ENCODE results near the gene DNAH8.

The DNAH8 gene, protein sequence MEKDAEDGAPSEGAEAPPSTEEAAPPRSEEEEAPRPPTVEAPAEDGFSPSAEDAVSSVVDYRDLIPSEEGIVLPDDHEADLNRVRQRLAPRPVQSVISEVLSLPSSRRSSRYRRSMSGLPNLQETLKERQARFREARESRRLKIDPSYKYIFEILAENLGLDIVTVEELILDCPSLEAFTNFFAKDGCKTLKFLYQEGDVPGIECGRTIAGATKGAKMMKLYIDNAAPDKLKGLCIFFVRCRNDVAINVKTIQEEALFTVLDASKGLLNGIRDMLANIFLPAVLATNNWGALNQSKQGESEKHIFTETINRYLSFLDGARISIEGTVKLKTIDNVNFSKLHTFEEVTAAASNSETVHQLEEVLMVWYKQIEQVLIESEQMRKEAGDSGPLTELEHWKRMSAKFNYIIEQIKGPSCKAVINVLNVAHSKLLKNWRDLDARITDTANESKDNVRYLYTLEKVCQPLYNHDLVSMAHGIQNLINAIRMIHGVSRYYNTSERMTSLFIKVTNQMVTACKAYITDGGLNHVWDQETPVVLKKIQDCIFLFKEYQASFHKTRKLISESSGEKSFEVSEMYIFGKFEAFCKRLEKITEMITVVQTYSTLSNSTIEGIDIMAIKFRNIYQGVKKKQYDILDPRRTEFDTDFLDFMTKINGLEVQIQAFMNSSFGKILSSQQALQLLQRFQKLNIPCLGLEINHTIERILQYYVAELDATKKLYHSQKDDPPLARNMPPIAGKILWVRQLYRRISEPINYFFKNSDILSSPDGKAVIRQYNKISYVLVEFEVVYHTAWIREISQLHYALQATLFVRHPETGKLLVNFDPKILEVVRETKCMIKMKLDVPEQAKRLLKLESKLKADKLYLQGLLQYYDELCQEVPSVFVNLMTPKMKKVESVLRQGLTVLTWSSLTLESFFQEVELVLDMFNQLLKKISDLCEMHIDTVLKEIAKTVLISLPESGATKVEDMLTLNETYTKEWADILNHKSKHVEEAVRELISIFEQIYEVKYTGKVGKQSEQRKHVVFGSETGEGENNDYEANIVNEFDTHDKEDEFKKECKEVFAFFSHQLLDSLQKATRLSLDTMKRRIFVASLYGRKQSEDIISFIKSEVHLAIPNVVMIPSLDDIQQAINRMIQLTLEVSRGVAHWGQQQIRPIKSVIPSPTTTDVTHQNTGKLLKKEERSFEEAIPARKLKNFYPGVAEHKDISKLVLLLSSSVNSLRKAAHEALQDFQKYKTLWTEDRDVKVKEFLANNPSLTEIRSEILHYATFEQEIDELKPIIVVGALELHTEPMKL (N-terminal part only)

DNA sequence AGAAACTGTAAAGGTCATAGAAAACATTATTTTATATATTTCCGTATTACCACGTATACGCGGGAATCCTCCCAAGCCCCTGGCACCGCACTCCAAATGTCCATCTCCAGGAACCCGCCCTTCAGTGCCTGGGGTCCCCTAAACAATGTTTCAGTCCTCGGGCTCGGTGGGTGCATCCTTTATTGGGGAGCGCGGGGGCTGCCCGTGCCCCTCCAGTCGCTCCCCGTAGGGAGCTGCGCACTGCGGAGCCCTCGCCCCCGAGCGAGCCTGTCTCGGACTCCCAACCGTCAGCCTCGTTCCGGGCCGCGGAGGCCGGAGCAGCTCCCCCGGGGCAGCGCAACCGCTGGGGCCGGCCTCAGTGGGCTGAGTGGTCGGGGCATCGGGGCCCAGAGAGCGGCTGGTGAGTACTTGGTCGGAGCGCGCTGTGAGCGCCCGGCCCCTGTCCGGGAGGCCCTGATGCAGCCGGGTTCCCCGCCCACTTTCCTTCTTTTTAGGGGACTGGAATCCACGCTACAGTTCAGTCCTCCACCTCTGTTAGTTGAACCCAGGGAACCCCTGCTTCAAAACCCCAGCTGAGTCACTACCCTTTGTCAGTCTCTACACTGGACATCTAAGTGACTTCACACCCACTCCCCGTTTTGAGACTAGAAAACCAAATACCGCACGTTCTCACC, at the start of gene DNAH8:
TSS of gene DNAH8 (plus strand) at position 296 of the 674 bp plus-strand sequence. CDS start 7,499 bp downstream, outside the sequence.
- no peak for DNase-seq (ENCODE audit: low read depth in 2 of 3, low spot score in 1 of 3)

DNA sequence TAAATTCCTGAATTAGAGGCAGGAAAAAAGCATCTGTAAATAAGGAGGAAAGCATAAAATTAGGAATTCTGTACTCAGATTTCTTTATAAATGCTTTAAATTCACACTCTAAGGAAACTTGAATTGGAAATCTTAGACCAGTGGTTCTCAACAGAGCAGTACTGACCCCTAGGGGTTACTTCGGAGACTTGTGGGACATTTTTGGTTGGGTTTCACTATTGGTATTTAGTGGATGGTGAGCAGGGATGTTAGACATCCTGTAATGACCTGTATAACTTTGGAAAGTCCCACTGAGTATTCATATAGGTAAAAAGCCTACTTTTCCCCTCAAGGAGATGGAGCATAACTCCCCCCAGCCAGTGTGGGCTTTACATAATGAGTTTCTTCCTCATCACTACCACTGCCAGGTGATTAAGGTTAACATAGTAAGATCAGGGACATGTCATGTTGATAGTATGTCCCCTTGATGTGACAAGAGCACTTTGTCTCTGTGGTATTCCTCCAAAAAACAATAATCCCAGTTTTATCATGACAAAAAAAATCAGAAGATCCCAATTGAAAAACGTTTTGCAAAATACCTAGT, 43.1 kb upstream of the DNAH8 start:
- peak in 1 of 3 donors; percentile 0 for DNase-seq (ENCODE audit: low read depth in 2 of 3, low spot score in 1 of 3)

DNA sequence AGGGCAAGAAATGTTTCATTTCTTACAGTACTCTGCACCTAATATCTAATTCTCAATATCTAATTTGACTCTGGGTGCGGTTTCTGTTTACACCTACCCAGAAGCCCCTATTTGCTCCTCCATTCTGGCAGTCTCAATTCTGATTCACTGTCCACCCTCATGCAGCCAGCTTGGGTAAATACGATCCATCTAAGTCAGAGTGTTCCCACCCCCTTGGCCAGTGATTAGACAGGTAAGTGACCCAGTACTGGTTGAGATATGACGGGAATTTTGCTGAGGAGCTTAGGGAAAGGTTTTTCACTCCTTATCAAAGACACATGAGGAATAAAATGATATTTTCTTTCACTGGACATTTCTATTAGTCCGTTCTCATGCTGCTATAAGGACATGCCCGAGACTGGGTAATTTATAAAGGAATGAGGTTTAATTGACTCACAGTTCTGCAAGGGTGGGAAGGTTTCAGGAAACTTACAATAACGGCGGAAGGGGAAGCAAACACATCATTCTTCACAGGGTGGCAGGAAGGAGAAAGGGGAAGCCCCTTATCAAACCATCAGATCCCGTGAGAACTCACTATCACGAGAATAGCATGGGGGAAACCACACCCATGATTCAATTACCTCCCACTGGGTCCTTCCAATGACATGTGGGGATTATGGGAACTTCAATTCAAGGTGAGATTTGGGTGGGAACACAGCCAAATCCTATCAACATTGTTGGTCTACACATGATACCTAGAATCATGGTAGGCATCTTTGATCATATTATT, 41.5 kb upstream of the DNAH8 start:
- DNase-seq (ENCODE audit: low read depth in 2 of 3, low spot score in 1 of 3): peak in 2 of 3 donors; percentile 12 to 22

DNA sequence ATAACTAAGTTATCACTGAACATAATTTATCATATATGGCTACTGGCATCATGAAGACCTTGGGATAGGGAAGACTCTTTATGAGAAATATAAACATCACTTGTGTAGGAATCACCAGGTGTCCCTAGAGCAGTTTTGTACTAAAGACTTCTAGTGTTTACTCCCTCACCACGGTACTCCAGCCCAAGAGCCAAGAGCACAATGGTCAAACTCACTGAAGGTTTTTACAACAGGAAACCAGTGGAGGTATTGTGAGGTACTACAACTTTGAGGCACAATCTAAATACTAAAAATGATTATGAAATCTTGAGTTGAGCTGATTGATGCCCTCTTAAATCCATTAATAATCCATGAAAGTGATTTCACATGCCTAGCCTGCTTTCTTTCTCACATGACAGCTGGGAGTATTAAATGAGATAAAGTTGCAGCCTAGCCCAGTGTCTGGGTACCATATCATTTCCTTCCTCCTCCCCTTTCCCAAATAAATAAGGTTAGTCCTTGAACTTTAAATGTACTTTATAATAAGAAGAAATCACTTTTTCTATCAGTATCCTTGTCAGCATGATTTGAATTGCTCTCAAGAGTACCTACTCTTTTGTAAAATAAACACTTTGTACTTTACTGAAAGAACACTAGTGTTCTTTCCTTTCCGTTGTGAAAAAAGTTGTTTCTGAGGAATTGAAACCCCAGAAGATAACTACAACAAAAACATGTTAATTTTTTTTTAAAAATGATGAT, 38.7 kb upstream of the DNAH8 start:
- no peak for DNase-seq (ENCODE audit: low read depth in 2 of 3, low spot score in 1 of 3)

DNA sequence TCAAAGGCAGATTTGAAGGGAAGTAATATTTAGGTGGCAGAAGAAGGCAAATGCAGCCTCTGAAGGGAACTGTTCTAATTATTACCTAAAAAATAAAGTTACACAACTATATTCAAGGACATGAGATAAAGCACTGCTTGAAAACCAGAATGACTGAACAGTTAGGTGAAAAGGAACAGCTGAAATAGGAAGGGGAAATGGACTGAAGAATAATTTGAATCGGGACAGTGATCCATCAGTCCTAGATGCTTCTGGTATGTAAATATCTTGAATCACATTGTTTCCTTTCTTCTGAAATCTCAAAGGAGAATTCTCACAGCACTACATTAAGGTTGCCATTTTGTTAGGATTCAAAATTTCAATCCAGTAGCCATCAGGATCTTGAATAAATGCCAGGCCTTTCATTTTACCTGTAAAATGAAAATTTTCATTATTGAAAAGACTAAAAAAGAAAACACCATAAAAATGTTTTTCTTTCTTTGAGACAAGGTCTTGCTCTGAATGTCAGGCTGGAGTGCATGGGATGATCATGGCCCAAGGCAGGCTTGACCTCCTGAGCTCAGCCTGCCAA, 38.1 kb upstream of the DNAH8 start:
- DNase-seq (ENCODE audit: low read depth in 2 of 3, low spot score in 1 of 3): no peak

DNA sequence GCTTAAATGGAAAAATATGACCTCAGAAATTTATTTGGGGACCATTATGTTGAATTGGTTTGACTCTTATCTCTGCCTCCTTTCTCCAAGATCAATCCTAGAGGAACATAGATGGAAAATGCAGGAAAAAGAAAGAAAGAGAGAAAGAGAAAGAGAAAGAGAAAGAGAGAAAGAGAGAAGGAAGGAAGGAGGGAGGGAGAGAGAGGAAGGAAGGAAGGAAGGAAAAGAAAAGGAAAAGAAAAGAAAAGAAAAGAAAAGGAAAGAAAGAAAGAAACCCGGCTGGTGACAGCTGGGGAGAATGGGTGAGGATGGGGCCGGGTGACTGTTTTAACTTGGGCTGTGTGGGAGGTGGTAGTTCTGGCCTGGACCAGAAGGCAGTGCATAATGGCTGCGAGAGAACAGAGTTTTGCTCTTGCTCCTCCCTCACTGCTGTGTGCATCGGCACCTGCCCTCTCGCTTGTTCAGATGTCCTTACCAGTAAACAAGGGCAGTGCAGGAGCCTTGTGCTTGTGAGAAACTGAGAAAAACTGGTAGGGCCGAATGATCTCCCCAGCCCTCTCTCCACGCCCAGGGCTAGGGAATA, 36.8 kb upstream of the DNAH8 start:
- DNase-seq (ENCODE audit: low read depth in 2 of 3, low spot score in 1 of 3): no peak

DNA sequence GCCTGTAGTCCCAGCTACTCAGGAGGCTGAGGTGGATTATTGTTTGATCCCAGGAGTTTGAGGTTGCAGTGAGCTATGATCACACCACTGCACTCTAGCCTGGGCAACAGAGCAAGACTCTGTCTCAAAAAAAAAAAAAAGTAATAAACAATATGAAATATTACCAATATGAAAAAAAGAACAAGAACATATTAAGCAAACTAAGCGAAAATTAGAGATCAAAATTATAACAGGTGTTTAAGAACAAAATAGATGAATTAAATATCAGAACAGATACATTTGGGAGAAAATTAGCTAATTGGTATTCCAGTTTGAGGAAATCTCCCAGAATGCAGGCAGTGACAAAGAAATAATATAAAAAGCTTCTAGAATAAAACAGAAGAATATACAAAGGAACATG, 35.4 kb upstream of the DNAH8 start:
- DNase-seq (ENCODE audit: low read depth in 2 of 3, low spot score in 1 of 3): no peak

DNA sequence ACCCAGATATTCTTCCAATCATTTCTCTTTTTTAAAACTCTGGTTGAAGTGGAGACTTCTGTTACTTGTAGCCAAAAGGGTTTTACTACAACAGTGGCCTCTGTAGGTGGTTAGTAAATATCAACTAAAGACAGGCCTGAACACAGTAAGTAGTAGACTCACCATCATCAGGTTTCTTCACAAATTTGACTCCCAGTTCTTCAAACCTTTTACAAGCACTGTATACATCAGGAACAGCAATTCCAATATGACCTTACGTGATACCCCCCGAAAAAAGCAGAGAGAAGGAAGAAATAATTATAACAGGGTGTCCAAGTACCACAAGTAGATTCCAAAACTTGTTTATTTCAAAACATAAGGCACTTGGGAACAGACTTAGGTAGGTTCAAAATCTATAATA, 33.3 kb upstream of the DNAH8 start:
- no peak for DNase-seq (ENCODE audit: low read depth in 2 of 3, low spot score in 1 of 3)

DNA sequence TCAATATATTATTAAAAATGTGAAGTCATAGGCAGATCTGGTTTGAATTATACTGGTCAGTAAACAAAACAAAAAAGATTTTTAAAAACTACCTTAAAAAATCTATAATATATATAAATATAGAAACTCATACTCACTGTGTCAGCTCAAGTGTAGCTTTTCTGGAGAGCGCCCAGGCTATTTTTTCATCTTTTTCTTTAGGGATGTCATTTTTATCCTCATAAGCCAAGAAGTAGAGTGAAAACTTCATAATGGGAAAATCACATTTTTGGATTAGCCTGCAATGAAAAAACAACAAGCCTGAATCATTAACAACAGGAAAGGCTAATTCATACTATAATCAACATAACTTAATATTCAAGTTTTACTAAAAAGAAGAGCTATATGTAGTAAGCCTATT, 30.9 kb upstream of the DNAH8 start:
- DNase-seq (ENCODE audit: low read depth in 2 of 3, low spot score in 1 of 3): no peak

DNA sequence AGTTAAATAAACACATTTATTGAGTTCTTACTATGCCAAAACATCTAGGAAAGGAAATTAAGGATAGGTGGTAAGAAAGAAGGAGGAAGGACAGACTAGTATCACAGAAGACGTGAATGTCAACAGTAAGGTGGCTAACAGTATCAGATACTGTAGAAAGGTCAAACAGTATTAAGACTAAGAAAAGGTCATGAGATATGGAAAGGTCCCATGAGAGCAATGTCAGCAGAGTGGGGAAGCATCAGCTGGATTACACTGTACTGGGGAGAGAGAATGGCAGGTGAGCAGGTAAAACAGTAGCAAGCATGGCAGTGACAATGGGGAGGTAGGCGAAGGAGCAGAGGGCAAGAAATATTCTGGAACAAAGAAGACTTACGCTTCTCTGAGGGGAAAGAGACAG, 30.2 kb upstream of the DNAH8 start:
- no peak for DNase-seq (ENCODE audit: low read depth in 2 of 3, low spot score in 1 of 3)

DNA sequence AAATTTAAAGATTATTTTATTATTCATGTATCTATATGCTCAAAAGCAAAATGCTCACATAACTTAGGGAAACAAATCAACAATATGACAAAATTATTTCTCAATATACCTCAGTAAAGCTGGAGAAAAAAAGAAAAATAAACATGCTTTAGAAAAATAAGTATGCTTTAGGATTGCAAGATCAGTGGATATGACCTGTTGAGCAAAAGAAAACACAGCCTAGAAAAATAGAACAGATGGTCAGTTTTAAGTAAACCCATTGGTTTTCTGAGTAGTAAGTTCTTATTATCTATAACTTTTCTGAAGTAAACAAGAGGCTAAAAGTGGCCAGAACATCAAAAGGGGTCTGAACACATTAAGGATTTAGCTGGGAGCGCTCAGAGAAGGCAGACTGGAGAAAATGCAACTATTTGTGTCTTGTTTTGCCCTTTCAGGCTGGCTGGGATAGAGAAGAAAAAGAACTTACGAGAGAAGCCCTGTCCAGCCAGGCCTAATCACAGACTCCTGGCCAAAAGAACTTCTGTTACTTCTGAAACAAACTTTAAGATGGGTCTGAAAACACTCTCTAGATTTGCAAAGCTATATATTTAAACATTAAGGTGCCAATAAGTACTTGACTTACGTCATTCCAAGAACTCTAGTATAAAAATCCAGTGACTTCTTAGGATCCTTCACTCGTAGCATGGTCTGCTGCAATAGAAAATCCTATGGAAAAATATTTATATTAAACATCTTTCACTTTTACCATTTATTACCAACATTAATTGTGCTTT, 28.7 kb upstream of the DNAH8 start:
- DNase-seq (ENCODE audit: low read depth in 2 of 3, low spot score in 1 of 3): no peak

DNA sequence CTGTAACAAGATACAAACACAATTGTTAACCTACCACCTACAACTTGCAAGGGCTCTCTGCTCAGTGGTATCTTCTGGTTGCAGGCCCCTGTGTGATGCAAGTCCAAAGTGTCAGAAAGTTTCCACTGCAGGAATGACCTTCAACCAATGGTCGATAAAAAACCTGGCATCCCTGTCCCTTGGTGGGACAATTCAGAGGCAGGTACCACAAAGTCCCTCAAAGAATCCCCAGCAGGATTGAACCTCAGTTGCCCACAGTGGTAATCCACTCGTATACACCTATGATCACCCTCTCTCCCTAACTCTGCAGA, 28.1 kb upstream of the DNAH8 start:
- no peak for DNase-seq (ENCODE audit: low read depth in 2 of 3, low spot score in 1 of 3)

DNA sequence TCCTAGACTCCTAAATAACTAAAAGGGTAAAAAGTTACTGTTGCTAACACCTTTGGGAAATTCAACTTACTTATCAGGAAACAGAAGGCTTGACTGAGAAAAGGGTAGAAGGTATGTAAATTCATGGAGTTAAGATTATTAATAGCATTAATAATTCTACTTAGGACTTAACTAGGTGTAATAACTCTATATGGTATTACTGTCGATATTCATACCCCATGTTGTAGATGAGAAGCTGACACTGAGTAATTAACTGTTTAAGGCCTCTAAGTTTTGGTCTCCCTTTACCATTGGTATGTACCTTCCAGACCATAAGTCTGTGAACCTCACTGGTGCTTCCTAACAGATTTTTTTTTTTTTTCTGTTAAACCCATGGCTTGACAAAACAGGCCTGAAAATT, 27.6 kb upstream of the DNAH8 start:
- no peak for DNase-seq (ENCODE audit: low read depth in 2 of 3, low spot score in 1 of 3)

DNA sequence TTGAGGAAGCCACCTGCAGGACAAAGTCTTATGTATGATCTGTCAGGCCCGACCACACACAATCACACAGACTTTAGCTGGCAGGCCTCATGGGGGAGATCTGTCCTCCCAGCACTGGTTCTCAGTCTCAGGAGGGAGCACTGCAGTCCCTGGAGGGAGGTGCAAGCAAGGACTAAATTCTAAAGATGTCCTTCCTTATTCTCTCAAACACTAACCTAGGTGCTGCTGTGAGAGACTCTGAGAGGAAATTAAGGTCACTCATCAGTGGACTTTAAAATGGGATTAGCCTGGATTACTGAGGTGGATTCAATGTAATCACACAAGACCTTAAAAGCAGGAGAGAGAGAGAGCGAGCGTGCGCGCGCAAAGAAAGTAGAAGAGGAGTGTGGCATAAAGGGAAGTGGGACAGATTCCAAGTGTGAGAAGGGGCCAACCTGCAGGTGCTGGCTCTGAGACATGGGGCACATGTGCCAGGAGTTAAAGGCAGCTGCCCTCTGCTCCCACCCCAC, 26.5 kb upstream of the DNAH8 start:
- no peak for DNase-seq (ENCODE audit: low read depth in 2 of 3, low spot score in 1 of 3)

DNA sequence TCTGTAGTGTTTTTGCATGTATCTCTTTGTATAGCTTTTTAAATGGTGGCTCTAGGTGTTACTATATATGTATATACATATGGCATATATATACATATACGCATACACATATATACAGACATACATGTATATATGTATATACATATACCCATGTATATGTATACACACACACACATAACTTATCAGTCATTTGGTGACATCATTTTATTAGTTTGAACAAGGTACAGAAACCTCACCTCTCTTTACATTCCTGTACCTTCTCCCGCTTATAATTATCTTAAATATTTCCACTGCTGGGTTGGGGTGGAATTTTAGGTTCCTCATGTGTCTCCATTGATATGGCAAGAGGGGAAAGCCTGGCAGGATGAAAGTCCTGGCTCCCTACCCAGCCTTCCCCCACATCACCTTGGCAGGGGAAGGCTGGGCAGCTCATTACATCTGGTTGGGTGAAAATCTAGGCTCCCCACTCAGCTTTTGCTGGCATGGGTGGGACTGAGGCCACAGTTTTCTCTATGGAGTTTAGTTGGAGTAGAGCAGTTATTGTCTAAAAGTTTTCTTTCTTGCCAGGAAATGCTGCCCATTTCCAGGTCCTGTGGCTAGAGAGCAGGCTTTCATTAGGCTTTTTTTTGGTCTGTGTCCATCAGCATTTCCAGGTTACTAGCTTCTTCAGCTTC, 19.7 kb upstream of the DNAH8 start:
- DNase-seq (ENCODE audit: low read depth in 2 of 3, low spot score in 1 of 3): no peak

DNA sequence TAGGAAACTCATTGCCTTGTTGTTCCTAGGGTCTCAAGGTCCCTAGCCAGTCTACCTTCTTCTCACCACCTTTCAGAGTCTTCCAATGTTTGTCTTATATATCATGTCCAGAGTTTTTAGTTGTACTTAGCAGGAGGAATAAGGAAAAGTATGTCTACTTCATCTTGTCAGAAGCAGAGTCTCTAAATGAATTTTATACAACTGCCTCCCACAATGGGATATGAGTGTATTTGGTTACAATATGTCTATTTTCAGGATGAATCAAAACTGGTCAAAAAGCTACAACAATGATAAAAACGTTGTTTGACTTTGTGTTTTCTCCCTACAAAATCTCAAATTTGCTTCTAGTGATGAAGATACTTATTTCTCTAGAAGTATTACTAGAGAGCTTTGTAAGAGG, 19.2 kb upstream of the DNAH8 start:
- no peak for DNase-seq (ENCODE audit: low read depth in 2 of 3, low spot score in 1 of 3)

DNA sequence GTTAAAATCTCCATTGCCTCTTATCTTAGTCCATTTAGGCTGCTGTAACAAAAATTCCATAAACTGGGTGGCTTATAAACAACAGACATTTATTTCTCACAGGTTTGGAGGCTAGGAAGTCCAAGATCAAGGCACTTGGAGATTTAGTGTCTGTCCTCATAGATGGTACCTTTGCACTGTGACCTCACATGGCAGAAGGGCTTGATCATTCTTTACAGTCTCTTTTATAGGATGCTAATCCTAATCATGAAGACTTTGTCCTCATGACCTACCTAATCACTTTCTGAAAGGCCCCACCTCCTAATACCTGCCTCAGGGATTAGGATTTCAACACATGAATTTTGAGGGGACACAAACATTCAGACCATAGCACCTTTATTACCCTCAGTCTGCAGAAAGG, 18.8 kb upstream of the DNAH8 start:
- no peak for DNase-seq (ENCODE audit: low read depth in 2 of 3, low spot score in 1 of 3)
